GM23338 (cell line): Measurements from ENCODE around the gene NLRP6. TPM values are rescaled to one million over a fixed set of nuclear protein-coding genes. Genes with fewer than 3 reads are reported as not detected.

Experiments
- ATAC-seq: fragments of 200-7000 bp; cut with Tn5 transposase; 3 replicates; pipeline ENCODE4 v1.9.1; 2020
- DNase-seq: peaks from one replicate; pipeline ENCODE4 v3.0.0-alpha.2; 2015; ENCODE audit warnings: low spot score
- H2AFZ ChIP-seq: fragments of 200-600 bp; sonication (generic); 2 replicates; pipeline ENCODE4 v1.8.0; 2016; ENCODE audit warnings: antibody characterized with exemption, mild to moderate bottlenecking, moderate library complexity
- H3F3A ChIP-seq: fragments of 200-600 bp; sonication (generic); replicated peaks from 2 replicates; pipeline ENCODE4 v1.8.0; 2017; ENCODE audit warnings: antibody characterized with exemption, mixed run types, low read depth
- H3K27ac ChIP-seq: fragments of 200-600 bp; sonication (generic); 2 replicates; pipeline ENCODE4 v1.6.1; 2016; ENCODE audit warnings: low read depth
- H3K27me3 ChIP-seq: fragments of 200-600 bp; sonication (generic); 2 replicates; pipeline ENCODE4 v1.8.0; 2016; ENCODE audit warnings: mild to moderate bottlenecking, mixed run types, moderate library complexity; ENCODE audit not compliant: insufficient read depth
- H3K36me3 ChIP-seq: fragments of 200-600 bp; sonication (generic); 2 replicates; pipeline ENCODE4 v1.8.0; 2016; ENCODE audit warnings: mild to moderate bottlenecking; ENCODE audit not compliant: insufficient read depth
- H3K4me1 ChIP-seq: fragments of 200-600 bp; sonication (generic); 2 replicates; pipeline ENCODE4 v1.8.0; 2016; ENCODE audit warnings: mild to moderate bottlenecking, moderate library complexity; ENCODE audit not compliant: insufficient read depth
- H3K4me2 ChIP-seq: fragments of 200-600 bp; sonication (generic); 2 replicates; pipeline ENCODE4 v1.7.1; 2017; ENCODE audit warnings: mixed run types
- H3K4me3 ChIP-seq: fragments of 200-600 bp; sonication (generic); 2 replicates; pipeline ENCODE4 v1.6.1; 2016; ENCODE audit warnings: mixed run types
- H3K79me2 ChIP-seq: fragments of 200-600 bp; sonication (generic); replicated peaks from 2 replicates; pipeline ENCODE4 v1.8.0; 2017; ENCODE audit warnings: mild to moderate bottlenecking; ENCODE audit not compliant: insufficient read depth
- H3K9me2 ChIP-seq: fragments of 200-600 bp; sonication (generic); 2 replicates; pipeline ENCODE4 v1.8.0; 2017; ENCODE audit not compliant: insufficient read depth
- H4K20me1 ChIP-seq: fragments of 200-600 bp; sonication (generic); replicated peaks from 2 replicates; pipeline ENCODE4 v1.8.0; 2017; ENCODE audit warnings: mild to moderate bottlenecking; ENCODE audit not compliant: insufficient read depth
- H3K27ac Mint-ChIP-seq: 2 replicates; pipeline ENCODE4 v1.8.0; 2020; ENCODE audit warnings: inconsistent platforms, mild to moderate bottlenecking, moderate library complexity, mixed read lengths
- H3K27me3 Mint-ChIP-seq: 3 replicates; pipeline ENCODE4 v1.8.0; 2022; ENCODE audit warnings: low read depth, mild to moderate bottlenecking, moderate library complexity, mixed read lengths, inconsistent platforms; ENCODE audit not compliant: insufficient read depth, poor library complexity
- H3K36me3 Mint-ChIP-seq: 3 replicates; pipeline ENCODE4 v1.8.0; 2021; ENCODE audit warnings: low read depth, mild to moderate bottlenecking, inconsistent platforms, moderate library complexity, mixed read lengths
- H3K4me1 Mint-ChIP-seq: 3 replicates; pipeline ENCODE4 v1.8.0; 2020; ENCODE audit warnings: mild to moderate bottlenecking, inconsistent platforms, mixed read lengths
- H3K4me3 Mint-ChIP-seq: 3 replicates; pipeline ENCODE4 v1.8.0; 2021; ENCODE audit warnings: moderate library complexity, mild to moderate bottlenecking, inconsistent platforms, mixed read lengths
- H3K9me3 Mint-ChIP-seq: 3 replicates; pipeline ENCODE4 v1.8.0; 2020; ENCODE audit warnings: moderate library complexity, mild to moderate bottlenecking, inconsistent platforms, mixed read lengths
- CREB1 ChIP-seq: fragments of 250-450 bp; sonication (Bioruptor Pico); IDR thresholded peaks from 2 replicates; pipeline ENCODE4 v1.5.0; 2020; ENCODE audit warnings: low read depth, mild to moderate bottlenecking, moderate library complexity
- CTCF ChIP-seq, 2 experiments: fragments of 200-600 bp in 1 of 2; sonication (generic) in 1 of 2; conservative IDR thresholded peaks; 2 replicates each; pipeline versions ENCODE4 v1.5.1 to v1.6.1; 2016 to 2017; ENCODE audit warnings: antibody characterized with exemption in 2 of 2, low read depth in 2 of 2, mild to moderate bottlenecking in 2 of 2, moderate library complexity in 1 of 2
- EZH2 ChIP-seq: fragments of 200-600 bp; sonication (generic); IDR thresholded peaks from one replicate; pipeline ENCODE4 v1.8.0; 2017; ENCODE audit warnings: antibody characterized with exemption, mild to moderate bottlenecking, low read depth; ENCODE audit not compliant: unreplicated experiment
- EZH2phosphoT487 ChIP-seq: fragments of 200-600 bp; sonication (generic); IDR thresholded peaks from one replicate; pipeline ENCODE4 v1.8.1; 2018; ENCODE audit warnings: antibody characterized with exemption; ENCODE audit not compliant: unreplicated experiment
- JUNB ChIP-seq: IDR thresholded peaks from one replicate; pipeline ENCODE4 v1.6.1; 2016; ENCODE audit warnings: antibody characterized with exemption; ENCODE audit not compliant: unreplicated experiment
- NANOG ChIP-seq: IDR thresholded peaks from 2 replicates; pipeline ENCODE4 v1.6.1; 2016; ENCODE audit warnings: antibody characterized with exemption, borderline replicate concordance
- POLR2AphosphoS5 ChIP-seq: IDR thresholded peaks from 2 replicates; pipeline ENCODE4 v1.6.1; 2016; ENCODE audit warnings: antibody characterized with exemption, low read depth
- REST ChIP-seq: IDR thresholded peaks from one replicate; pipeline ENCODE4 v1.6.1; 2018; ENCODE audit warnings: antibody characterized with exemption; ENCODE audit not compliant: unreplicated experiment
- STAT1 ChIP-seq: IDR thresholded peaks from one replicate; pipeline ENCODE4 v1.6.1; 2016; ENCODE audit warnings: antibody characterized with exemption; ENCODE audit not compliant: unreplicated experiment
- ZNF114 ChIP-seq: fragments of 250-450 bp; sonication (Bioruptor Pico); IDR thresholded peaks from 2 replicates; pipeline ENCODE4 v1.5.0; 2020; ENCODE audit warnings: mild to moderate bottlenecking, moderate library complexity
- polyA plus RNA-seq: library from polyadenylated mRNA; unstranded; fragments of >200 nt; fragmentation: Nextera tagmentation; extraction: Ambion mirVana; gene quantifications from 2 replicates; pipeline ENCODE4 v1.2.1, GENCODE V29; 2016
- total RNA-seq: library from RNA; depleted of rRNA; stranded (reverse); fragments of >200 nt; shearing (Covaris generic); gene quantifications from 2 replicates; pipeline ENCODE4 v1.2.3, GENCODE V29; 2014

Gene NLRP6
- total and polyA plus RNA-seq, 2 experiments from 2014 or later, result 0.15 to 0.73 TPM

GRCh38 chr11:271319-271715, 6.9 kb upstream of the NLRP6 start (continued):
- TF ChIP-seq CREB1 (CRISPR knock-in tag), result no peak
- TF ChIP-seq JUNB, result no peak
- TF ChIP-seq CTCF (conservative IDR thresholded peaks at IDR 0.05; ENCODE audit: low read depth in 2 of 2), result no peak
- TF ChIP-seq REST, result no peak
- no peak for TF ChIP-seq ZNF114 (CRISPR knock-in tag)
- TF ChIP-seq POLR2AphosphoS5, result no peak
- TF ChIP-seq EZH2, result no peak
- TF ChIP-seq EZH2phosphoT487, result no peak

GRCh38 chr11:272195-272930, 5.8 kb upstream of the NLRP6 start:
- Mint-ChIP-seq H3K27ac (0 out of 2 replicates have a peak overlapping the region, but pooled peaks have one; percentile 16), H3K4me1 (peaks cover 22% of the 10 kb centered on the region), H3K9me3 (peaks cover 7% of the 10 kb centered on the region; the same call in 2 of the 3 replicates), H3K27me3 (peaks cover 11% of the 10 kb centered on the region), H3K36me3 (peaks cover 8% of the 10 kb centered on the region; the same call in 1 of the 3 replicates), H3K4me3 (no peak overlapping the region; the same call in 2 of the 3 replicates)
- no peak overlapping the region for H3K27ac ChIP-seq
- H3K79me2 ChIP-seq, result no peaks in the 10 kb centered on the region
- 0 out of 2 replicates have a peak, but pooled peaks cover 10% of the 10 kb centered on the region for H3F3A ChIP-seq
- no peak overlapping the region for H3K4me2 ChIP-seq
- H2AFZ ChIP-seq, result no peak overlapping the region
- DNase-seq (no peak), ATAC-seq (no peak)
- no peak overlapping the region for H3K4me3 ChIP-seq
- H3K9me2 ChIP-seq, result no peaks in the 10 kb centered on the region
- no peak for TF ChIP-seq EZH2phosphoT487
- no peak for TF ChIP-seq JUNB
- no peak for TF ChIP-seq POLR2AphosphoS5
- no peak for TF ChIP-seq NANOG
- no peak for TF ChIP-seq CREB1 (CRISPR knock-in tag)
- TF ChIP-seq STAT1, result no peak
- no peak for TF ChIP-seq EZH2
- no peaks in the 10 kb centered on the region for H4K20me1 ChIP-seq
- H3K36me3 ChIP-seq, result no peaks in the 10 kb centered on the region
- peaks cover 14% of the 10 kb centered on the region; the same call in 1 of the 2 replicates for H3K4me1 ChIP-seq
- H3K27me3 ChIP-seq, result no peaks in the 10 kb centered on the region; the same call in 1 of the 2 replicates
